Ovary (tissue), 9 donors: ENCODE results near the gene IRGQ. TPM values are rescaled to one million over a fixed set of nuclear protein-coding genes. Genes with fewer than 3 reads are reported as not detected.
A peak's percentile ranks its signal among the peaks of the same experiment; 100 is the strongest.

ENCODE experiments used
- DNase-seq, 5 donors: peaks; one replicate each; pipeline ENCODE4 v3.0.0-alpha.2; 2019 to 2020
- H3K27ac ChIP-seq, 2 donors: fragments of 200-600 bp; one replicate each; pipeline versions ENCODE4 v1.5.1 to v1.8.0; 2019 to 2022
- H3K27me3 ChIP-seq: fragments of 200-600 bp; one replicate; pipeline ENCODE4 v1.8.0; 2022
- H3K36me3 ChIP-seq: fragments of 200-600 bp; sonication (generic); one replicate; pipeline ENCODE4 v1.5.1; 2019
- H3K4me1 ChIP-seq: one replicate; pipeline ENCODE4 v1.8.1; 2013; ENCODE audit warnings: mild to moderate bottlenecking, moderate library complexity; ENCODE audit not compliant: insufficient read depth
- H3K4me3 ChIP-seq: fragments of 200-600 bp; sonication (generic); one replicate; pipeline ENCODE4 v1.5.1; 2017
- H3K9me3 ChIP-seq, 2 donors: fragments of 200-600 bp in 1 of 2; sonication (generic) in 1 of 2; one replicate each; pipeline versions ENCODE4 v1.5.1 to v1.8.1; 2013 to 2019; ENCODE audit warnings: mild to moderate bottlenecking in 1 of 2, moderate library complexity in 1 of 2
- CTCF ChIP-seq, 3 donors: fragments of 450-650 bp in 2 of 3; fragments of 200-600 bp in 1 of 3; IDR thresholded peaks; one replicate each; pipeline versions ENCODE4 v1.5.1 to v1.8.0; 2016 to 2022; ENCODE audit warnings: antibody characterized with exemption in 3 of 3, mild to moderate bottlenecking in 1 of 3
- EP300 ChIP-seq: sonication (generic); formaldehyde crosslinking; IDR thresholded peaks from one replicate; pipeline ENCODE4 v1.6.1; 2017; ENCODE audit warnings: antibody characterized with exemption
- POLR2A ChIP-seq: fragments of 450-650 bp; IDR thresholded peaks from one replicate; pipeline ENCODE4 v1.6.1; 2017; ENCODE audit warnings: antibody characterized with exemption, mild to moderate bottlenecking, moderate library complexity
- WGBS, 3 donors: extraction: QIAGEN DNeasy Blood & Tissue Kit in 1 of 3; methylation state at CpG; one replicate each; pipeline versions ENCODE4 v1.1.5 to v1.1.7; 2013 to 2017; 5-methylcytosine and 5-hydroxymethylcytosine counted together
- intact Hi-C, 4 donors: fragments of 100-400 bp; cut with DNase I; formaldehyde crosslinking; loops; one replicate each; pipeline versions ENCODE4 v1.11.0 to v1.15.1; 2022 to 2023
- polyA plus RNA-seq, 2 donors: library from polyadenylated mRNA; stranded (reverse); fragments of 200-250 nt in 1 of 2; fragments of 350-450 nt in 1 of 2; fragmentation: Illumina TruSeq in 1 of 2; extraction: RNeasy Lipid Tissue Mini Kit (QIAGEN cat#74804) in 1 of 2; gene quantifications; one replicate each; pipeline ENCODE4 v1.2.3, GENCODE V29; 2013 to 2014
- total RNA-seq, 7 donors: library from RNA; depleted of rRNA in 2 of 7; stranded (reverse); fragments of >200 nt in 2 of 7; fragmentation: NEBNext Ultra II Directional in 3 of 7; extraction: Animal tissue kit (Norgen Biotek cat#: 25700) in 3 of 7; gene quantifications; one replicate each; pipeline versions ENCODE4 v1.1.0 to v1.2.4, GENCODE V29; 2016 to 2023
- donor health status: DM: no; HTN: no; CAD: no; lungs with moderate emphysema.
- donor health status: DM: no; HTN: no; CAD: no.
- donor health status: Bipolar disorder and iron deficiency.
- donor health status: DM: yes; HTN: yes; CAD: no.
- donor health status: DM: no; HTN: no; CAD: no.
- donor health status: DM: yes; HTN: yes; CAD: no.

The IRGQ gene
- total and polyA plus RNA-seq, 9 donors = 5.4 to 25.8 (median 19.2) TPM

- H3K4me3 ChIP-seq = no peak overlapping the region
- H3K36me3 ChIP-seq = no peaks in the 10 kb centered on the region
- no peak for DNase-seq
- intact Hi-C loops = no loop called here
- TF ChIP-seq EP300 = no peak
- no peak for TF ChIP-seq CTCF (IDR thresholded peaks at IDR 0.05)
- TF ChIP-seq POLR2A = no peak
- no peaks in the 10 kb centered on the region for H3K4me1 ChIP-seq
- 84 to 94% (median 87%) methylated on average over 3 of the region's 3 CpGs for WGBS, 3 donors
- H3K27me3 ChIP-seq = no peaks in the 10 kb centered on the region
- H3K9me3 ChIP-seq = no peaks in the 10 kb centered on the region
- H3K27ac ChIP-seq = no peak overlapping the region
Measured at GRCh38 chr19:43628646-43629326, 32.9 kb upstream of the IRGQ start.

- Histone ChIP-seq H3K4me3 (no peak overlapping the region), H3K9me3 (no peaks in the 10 kb centered on the region), H3K36me3 (no peaks in the 10 kb centered on the region), H3K27me3 (no peaks in the 10 kb centered on the region), H3K27ac (no peak overlapping the region), H3K4me1 (no peaks in the 10 kb centered on the region)
- 62 to 64% (median 63%) methylated on average over 17 of the region's 17 CpGs for WGBS, 3 donors
- TF ChIP-seq CTCF (IDR thresholded peaks at IDR 0.05) (no peak), EP300 (no peak), POLR2A (no peak)
- intact Hi-C loops = no loop called here
- DNase-seq = no peak
Measured at GRCh38 chr19:43626838-43627237, 30.9 kb upstream of the IRGQ start.

- DNase-seq = peak in 2 of 5 donors; percentile 29 to 49
- no peaks in the 10 kb centered on the region for H3K27me3 ChIP-seq
- no peak overlapping the region for H3K27ac ChIP-seq
- H3K4me3 ChIP-seq = no peak overlapping the region
- no peaks in the 10 kb centered on the region for H3K4me1 ChIP-seq
- H3K9me3 ChIP-seq = no peaks in the 10 kb centered on the region
- intact Hi-C loops = no loop called here
- TF ChIP-seq EP300 = no peak
- TF ChIP-seq POLR2A = no peak
- no peak for TF ChIP-seq CTCF (IDR thresholded peaks at IDR 0.05)
- no peaks in the 10 kb centered on the region for H3K36me3 ChIP-seq
- 75 to 83% (median 81%) methylated on average over 28 to 32 of the region's 32 CpGs for whole genome bisulfite sequencing, 3 donors
Measured at GRCh38 chr19:43625918-43626579, 30.1 kb upstream of the IRGQ start.

- intact Hi-C loops = no loop called here
- peaks cover 1% of the 10 kb centered on the region for H3K4me1 ChIP-seq
- H3K9me3 ChIP-seq = no peaks in the 10 kb centered on the region
- TF ChIP-seq CTCF (IDR thresholded peaks at IDR 0.05) (no peak), POLR2A (no peak), EP300 (no peak)
- peak in 3 of 5 donors; percentile 44 to 65 (median 53) for DNase-seq
- H3K36me3 ChIP-seq = no peaks in the 10 kb centered on the region
- 32 to 39% (median 33%) methylated on average over 30 of the region's 30 CpGs for WGBS, 3 donors
- no peak overlapping the region for H3K4me3 ChIP-seq
- no peaks in the 10 kb centered on the region for H3K27me3 ChIP-seq
- H3K27ac ChIP-seq = no peak overlapping the region
Measured at GRCh38 chr19:43624933-43625332, 29.0 kb upstream of the IRGQ start.
